ENCODE data around the gene PGBD2.

DNA sequence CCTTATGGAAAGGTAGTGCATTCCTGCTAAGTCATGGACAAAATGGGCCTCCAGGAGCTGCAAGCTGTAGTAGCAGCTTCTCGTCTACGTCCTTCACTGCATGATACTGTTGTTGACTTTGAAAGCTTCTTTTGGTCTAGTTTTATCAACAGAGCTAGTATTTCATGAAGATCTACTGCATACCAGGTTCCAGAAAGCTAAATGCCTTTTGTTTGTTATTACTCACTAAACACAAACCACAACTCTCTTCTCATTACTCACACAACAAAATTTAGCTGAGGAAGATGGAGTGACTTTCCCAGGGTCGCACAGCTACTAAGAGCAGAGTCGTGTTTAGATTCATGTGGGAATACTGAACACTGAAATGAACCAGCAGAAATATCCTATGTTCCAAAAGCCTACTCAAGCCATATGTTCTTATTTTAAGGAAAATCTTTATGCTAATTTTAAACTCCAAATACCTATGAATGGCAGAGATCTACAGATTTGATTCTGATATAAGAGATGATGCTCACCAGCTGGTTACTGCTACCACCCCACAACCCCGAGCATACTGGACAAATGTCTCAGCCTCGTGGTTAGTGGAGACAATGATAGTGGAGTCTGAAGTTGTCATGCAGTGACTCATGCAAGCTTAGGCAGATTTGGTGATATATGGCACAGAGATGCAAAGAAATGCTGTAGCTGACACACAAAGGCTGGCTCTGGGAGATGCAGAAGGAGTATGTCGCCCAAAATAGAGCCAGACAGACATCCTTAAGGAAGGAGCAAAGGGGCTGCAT, 20.6 kb downstream of the PGBD2 start:
- no peak for TF ChIP-seq EZH2 (IDR thresholded peaks at IDR 0.05; ENCODE audit: low read depth)
- TF ChIP-seq, protein P1, sequence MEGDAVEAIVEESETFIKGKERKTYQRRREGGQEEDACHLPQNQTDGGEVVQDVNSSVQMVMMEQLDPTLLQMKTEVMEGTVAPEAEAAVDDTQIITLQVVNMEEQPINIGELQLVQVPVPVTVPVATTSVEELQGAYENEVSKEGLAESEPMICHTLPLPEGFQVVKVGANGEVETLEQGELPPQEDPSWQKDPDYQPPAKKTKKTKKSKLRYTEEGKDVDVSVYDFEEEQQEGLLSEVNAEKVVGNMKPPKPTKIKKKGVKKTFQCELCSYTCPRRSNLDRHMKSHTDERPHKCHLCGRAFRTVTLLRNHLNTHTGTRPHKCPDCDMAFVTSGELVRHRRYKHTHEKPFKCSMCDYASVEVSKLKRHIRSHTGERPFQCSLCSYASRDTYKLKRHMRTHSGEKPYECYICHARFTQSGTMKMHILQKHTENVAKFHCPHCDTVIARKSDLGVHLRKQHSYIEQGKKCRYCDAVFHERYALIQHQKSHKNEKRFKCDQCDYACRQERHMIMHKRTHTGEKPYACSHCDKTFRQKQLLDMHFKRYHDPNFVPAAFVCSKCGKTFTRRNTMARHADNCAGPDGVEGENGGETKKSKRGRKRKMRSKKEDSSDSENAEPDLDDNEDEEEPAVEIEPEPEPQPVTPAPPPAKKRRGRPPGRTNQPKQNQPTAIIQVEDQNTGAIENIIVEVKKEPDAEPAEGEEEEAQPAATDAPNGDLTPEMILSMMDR (conservative IDR thresholded peaks at IDR 0.05), result no peak
